HG03060 (cell line): Measurements from ENCODE around the gene CRTAC1.
"Not testable (repeated sequence)": the region's sequence is repeated elsewhere in the genome, so short reads cannot be mapped to it uniquely, and the experiment has no call there.

ENCODE experiments used
- ATAC-seq: cut with Tn5 transposase; IDR thresholded peaks from one replicate; pipeline ENCODE4 v1.9.1; 2021; ENCODE audit warnings: low read depth, moderate number of reproducible peaks; ENCODE audit not compliant: unreplicated experiment

The CRTAC1 gene

DNA sequence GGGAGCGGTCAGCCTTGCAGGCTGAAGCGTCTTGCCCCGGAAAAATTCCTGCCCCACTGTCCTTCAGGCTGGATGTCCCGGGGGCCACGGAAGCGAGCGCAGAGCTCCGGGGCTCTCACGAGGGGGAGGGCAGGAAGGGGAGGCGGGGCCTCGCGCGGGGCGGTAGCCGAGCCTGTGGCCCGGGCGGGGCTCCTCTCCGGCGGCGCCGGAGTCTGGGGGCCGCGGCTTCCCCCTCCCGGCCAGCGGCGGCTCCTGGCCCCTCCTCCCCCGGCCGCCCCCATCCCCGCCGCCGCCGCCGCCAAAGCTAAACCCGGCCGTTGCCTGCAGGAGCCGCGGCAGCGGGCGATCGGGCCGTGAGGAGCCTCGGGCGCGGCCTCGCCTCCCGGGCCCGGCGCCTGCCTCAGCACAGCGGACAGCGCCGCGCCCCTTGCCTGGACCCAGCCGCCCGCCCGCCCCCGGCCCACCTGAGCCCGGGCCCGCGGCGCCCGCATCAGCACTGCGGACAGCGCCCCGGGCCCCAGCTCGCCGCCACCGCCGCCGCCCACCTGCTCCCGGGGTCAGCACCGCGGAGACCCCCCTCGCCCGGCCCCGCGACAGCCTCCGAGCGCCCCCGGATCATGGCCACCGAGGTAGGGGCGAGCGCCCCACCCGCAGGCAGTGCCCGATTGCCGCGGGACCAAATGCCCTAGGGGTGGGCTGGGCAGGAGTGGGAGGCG, 180.6 kb downstream of the CRTAC1 start, which contains the start of gene GOLGA7B:
Gene GOLGA7B, plus strand, starts transcription at position 157 of the 716 bp plus-strand sequence. Its CDS starts 461 bp downstream, at position 618.
- ATAC-seq: no peak

DNA sequence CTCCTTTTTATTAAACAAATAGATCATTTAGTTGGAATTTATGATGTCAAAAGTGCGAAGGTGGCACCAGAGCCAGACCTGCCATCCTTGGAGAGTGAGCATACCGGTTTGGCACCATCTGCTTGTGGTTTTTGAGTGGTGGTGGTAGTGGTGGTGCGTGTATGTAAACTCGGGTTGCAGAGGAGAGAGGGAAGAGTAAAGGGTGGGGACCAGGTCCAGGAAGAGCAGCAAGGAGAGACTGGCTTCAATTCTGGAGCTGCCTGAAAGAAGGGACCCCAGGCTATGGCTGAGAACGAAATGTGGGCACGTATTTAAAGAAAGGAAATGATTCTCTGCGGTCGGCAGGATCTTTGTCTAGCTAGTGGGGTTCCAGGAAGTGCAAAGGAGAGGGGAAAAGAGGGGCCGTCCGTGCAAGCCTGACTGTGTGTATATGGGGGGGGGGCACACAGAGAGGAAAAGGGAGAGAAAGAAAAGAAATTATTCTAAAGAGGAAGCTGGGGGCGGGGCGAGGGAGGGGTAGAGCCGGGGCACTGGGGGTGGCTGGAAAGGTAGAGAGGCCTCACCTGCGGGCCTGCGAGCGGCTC, 181.2 kb downstream of the CRTAC1 start:
- ATAC-seq: no peak

DNA sequence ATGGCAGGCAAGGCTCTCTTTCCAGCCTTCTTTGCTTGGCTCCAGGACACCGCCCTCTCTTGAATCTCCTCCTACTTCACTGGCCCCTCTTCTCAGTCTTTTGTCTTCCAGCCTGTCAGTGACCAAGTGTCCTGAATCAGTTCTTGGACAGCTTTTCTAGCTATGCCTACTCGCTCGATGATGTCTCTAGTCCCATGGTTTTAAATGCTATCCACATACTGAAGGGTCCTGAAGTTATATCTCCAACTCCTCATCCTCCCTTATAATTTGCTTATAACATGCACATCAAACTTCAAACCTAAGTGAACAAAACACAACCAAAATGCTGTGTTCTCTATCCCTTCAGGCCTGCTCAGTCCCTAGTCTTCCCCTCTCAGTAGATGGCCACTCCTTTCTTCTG, 185.7 kb downstream of the CRTAC1 start:
- no peak for ATAC-seq

DNA sequence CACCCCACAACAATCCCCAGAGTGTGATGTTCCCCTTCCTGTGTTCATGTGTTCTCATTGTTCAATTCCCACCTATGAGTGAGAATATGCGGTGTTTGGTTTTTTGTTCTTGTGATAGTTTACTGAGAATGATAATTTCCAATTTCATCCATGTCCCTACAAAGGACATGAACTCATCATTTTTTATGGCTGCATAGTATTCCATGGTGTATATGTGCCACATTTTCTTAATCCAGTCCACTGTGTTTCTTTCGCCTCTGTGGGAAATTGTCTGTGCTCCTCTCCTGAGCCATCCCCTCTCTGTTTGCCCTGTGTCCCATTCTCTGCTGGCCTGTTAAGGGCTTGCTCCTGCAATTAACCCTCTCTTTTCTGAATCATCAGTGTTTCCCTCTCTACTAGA, 186.4 kb downstream of the CRTAC1 start:
- ATAC-seq: not testable (repeated sequence)

DNA sequence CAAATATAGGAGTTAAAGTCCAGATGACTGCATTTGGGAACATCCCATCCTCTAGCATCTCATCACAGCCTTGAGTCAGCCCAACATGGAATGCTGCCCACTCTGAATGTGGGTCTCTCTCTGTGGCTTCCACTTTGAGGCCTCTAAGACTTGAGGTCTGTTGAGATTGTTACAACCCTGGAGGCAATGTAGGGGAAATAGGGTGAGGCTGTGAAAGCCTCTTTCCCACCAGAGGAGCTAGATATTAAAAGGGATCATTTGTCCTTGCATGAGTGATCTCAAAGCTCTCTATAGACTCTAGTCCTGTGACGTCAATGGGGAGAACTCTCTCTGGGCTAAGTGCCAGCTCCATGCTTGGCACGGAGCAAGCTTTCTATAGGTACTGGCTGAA, 187.1 kb downstream of the CRTAC1 start:
- no peak for ATAC-seq

DNA sequence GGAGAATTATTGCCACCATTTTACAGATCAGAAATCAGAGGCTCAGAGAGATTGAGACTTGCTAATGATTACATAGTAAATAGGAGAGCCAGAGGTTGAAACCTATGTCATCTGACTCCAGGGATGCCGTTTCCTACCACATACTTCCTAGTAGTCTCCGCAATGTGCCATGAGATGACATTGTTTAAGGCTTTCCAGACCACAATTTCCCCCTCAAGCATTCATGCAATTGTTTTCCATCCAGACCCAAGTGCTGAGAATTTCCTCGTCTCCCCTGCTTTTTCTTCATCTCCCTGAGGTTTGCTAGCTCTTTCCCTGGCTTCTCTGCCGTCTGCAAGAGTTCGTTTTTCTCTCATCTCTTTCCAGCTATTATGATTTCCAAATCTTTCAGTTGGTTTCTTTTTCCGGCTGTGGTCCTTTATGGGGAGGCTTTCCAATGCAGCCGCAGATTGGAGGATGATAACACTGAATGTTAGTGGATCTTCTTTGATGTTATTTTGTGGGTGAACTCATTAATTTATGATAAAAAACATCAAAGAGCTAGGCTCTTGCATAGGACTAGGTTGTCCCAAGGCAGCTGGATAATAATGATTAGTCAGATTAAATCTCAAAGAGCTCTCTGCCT, 187.7 kb downstream of the CRTAC1 start:
- no peak for ATAC-seq

DNA sequence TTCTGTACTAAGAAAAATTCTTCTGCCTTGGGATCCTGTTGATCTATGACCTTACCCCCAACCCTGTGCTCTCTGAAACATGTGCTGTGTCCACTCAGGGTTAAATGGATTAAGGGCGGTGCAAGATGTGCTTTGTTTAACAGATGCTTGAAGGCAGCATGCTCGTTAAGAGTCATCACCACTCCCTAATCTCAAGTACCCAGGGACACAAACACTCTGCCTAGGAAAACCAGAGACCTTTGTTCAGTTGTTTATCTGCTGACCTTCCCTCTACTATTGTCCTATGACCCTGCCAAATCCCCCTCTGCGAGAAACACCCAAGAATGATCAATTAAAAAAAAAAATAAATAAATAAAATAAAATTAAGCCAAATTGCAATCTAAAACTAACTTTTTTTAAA, 188.3 kb downstream of the CRTAC1 start:
- ATAC-seq: not testable (repeated sequence)

DNA sequence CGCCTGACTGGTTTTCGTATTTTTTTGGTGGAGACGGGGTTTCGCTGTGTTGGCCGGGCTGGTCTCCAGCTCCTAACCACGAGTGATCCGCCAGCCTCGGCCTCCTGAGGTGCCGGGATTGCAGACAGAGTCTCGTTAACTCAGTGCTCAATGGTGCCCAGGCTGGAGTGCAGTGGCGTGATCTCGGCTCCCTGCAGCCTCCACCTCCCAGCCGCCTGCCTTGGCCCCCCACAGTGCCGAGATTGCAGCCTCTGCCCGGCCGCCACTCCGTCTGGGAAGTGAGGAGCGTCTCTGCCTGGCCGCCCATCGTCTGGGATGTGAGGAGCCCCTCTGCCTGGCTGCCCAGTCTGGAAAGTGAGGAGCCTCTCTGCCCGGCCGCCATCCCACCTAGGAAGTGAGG, 189.3 kb downstream of the CRTAC1 start:
- not testable (repeated sequence) for ATAC-seq

DNA sequence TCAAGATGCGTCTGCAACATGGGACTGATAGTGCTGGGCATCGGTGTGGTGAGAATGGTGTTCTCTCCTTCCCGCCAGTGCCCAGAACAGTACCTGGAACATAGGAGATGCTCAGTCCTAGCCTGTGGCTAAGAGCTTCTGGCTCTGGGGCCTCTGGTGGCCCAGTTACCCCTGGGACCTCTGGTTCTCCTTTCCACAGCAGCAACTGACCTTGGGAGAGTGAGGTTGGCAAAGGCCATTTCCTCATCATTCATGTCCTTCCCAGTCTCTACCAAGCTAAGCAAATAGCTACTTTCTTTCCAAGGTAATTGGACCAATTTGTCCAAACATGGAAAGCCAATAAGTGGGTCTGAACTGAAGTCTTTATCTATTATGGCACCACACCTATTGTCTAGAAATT, 192.3 kb downstream of the CRTAC1 start:
- ATAC-seq: no peak

DNA sequence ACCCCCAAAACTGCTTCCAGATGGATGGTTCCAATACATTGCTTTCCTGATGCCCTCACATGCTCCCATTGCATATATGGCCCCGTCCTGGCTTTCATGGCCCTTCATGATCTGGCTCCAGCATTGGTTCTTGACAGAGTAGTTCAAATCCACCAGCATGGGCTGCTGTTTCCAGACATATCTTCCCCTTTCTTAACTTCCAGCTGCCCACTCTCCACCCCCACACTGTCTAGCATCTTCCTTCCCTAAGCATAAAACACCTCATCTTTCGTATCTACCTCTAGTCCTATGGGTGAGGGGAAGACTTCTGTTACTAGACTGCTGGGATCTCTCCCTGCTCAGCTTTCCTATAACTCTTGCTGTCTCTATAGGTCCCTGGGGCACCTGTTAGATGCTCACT, 194.0 kb downstream of the CRTAC1 start:
- ATAC-seq: no peak

DNA sequence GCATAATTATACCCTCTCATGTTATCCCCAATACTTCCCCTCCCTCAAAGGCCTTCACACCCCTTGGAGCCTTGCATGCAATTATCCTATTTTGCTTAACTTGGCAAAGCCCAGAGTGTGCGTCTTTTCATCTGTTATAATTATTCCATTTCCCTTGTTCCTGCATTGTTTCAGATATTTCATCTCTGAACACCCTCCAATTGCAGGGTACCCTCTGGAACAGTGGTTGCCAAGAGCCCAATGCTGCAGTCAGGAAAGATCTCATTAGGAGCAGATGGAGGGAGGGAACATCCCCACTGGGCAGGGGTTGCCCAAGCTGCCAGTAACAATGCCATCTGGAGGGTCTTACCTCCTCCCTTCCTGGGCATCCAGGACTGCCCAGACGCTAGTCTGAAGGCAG, 199.2 kb downstream of the CRTAC1 start:
- ATAC-seq: no peak

DNA sequence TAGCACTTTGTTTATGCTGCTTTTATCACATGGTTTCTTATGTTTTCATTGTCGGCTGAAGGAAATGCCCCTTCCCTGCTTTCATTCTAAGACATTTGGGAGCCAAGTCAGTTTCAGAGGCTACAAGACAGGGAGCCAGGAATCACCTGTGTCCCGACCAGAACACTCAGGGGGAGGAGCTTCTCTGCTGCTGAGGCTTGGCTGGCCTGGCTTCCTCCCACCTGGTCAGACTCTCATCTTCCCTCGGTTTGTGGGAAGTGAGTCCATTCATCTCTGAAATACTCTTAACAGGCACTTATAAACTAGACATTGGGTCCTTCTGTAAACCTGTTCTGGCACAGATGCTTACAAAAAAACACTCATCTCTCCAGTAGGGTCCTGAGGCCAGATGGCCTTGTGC, 200.4 kb downstream of the CRTAC1 start:
- no peak for ATAC-seq

DNA sequence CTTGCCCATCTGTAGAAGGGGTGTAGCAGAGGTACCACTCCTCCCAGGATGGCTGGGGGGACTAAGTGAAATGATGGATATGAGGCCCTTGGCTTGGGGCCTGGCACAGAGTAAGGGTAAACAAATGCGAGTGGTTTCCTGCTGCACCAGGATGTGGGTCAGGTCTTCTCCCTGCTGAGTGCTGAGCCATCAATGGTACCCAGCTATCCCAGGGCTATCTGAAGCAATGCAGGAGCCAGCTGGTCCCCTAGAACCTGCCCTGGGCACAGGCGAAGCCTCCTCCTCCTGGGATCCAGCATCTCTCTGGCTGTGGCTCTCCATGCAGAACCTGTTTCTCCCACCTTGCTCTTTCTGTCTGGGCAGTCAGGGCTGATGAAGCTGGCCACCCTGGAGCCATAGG, 201.7 kb downstream of the CRTAC1 start:
- ATAC-seq: no peak

DNA sequence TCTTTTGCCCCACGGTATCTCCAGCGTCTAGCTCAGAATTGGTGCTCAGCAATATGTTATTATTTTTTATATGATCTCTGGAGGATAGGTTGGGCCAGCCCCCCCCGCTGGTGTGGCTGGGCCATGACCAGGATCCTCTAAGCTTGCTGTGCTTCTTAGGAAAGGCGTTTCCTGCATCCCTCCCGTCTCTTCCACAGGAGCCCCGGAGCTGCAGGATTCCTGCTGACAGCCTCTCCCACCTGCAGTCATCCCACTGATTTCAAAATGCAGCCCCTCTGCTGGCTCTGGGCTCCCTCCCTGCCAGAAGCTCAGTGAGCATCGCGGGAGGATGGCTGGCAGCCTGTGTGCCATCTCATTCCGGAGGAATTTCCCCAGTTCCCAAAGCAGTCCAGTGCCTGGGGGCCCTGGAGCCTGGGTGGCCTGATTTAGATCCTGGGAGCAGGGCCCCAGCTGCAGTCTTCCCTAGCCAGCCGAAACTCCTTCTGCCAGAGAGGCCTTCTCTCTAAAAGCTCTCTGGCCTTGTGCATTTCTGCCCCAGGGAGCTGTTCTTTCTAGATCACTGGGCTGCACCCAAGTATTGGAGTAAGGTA, 202.6 kb downstream of the CRTAC1 start:
- no peak for ATAC-seq

DNA sequence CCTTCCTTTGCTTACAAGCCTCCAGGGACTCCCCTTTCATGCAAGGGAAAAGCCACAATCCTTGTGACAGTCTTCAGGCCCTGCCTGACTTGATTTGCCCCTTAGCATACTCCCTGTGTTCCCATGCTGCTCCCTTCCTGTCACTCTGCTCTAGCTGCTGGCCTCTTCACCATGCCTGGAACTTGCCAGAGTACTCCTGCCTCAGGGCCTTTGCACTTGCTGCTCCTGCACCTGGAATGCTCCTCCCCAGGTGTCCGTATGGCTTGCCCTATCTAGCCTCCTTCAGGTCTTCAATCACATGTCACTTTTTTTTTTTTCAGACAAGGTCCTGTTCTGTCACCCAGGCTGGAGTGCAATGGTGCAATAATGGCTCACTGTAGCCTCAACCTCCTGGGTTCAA, 203.5 kb downstream of the CRTAC1 start:
- ATAC-seq: no peak

DNA sequence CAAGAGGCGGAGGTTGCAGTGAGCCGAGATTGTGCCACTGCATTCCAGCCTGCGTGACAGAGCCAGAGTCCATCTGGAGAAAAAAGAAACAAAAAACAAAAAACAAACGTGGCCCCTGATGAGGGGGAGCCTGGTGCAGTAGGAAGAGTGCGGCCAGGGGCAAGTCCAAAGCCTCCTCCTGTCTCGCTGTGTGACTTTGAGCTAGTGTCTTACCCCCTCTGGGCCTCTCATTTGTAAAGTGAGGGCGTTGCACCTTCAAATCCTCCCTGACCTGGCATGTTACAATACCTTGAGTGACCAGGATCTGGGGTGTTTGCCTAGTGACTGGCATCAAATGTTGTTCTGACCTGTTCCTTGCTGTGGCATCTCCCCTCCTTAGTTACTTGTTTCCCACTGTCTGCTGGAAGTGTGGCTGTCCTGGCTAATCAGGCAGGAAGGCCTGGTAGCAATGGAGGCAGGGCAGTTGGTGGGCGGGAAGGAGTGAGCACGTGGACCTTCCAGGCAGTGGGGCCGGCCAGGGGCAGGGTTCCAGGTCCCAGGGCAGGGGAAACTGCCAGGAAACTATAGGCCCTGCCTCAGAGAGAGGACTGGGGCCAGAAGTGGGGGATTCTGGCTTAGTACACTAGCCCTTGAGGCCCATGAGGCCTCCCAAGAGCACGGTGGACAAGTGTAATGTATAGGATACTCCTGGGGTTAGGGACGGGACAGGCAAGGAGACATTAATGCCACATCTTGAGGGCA, 205.2 kb downstream of the CRTAC1 start:
- ATAC-seq: no peak

DNA sequence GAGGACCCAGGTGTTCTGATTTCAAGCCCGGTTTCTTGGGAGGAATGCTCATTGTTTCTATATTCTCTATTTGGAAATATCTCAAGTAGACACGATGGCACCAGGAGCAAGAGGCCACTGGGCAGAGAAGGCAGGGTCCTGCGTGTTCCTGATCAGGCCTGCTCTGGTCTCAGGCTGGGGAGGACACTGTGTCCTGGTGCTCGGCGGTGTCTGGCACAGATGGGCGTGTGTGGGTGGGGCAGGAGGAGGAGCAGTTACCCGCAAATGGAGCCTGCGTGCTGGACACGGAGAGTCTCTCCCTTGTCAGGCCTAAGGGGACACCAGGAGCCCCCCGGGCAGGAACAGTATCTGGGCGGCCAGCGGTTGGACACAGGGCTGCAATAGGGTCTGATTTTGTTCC, 206.7 kb downstream of the CRTAC1 start:
- ATAC-seq: no peak

DNA sequence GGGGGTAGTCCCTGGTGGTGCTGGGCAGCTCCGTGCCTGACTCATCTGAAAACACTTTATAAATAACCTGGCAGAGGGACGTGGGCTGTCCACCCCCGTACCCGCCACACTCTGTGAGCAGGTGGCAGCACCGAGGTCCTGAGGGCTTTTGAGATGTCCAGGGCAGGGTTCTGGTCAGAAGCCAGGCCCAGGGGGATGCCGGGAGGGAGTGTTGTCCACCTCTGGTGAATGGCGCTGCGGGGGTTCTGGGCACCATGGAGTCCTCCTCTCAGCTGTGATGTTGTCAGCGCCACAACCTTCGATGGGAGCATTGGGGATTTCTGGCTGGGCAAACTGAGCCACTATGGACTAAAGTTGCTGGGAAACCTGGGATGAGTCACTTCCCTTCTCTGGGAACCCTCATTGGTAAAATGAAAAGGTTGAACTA, 208.1 kb downstream of the CRTAC1 start:
- ATAC-seq: no peak

DNA sequence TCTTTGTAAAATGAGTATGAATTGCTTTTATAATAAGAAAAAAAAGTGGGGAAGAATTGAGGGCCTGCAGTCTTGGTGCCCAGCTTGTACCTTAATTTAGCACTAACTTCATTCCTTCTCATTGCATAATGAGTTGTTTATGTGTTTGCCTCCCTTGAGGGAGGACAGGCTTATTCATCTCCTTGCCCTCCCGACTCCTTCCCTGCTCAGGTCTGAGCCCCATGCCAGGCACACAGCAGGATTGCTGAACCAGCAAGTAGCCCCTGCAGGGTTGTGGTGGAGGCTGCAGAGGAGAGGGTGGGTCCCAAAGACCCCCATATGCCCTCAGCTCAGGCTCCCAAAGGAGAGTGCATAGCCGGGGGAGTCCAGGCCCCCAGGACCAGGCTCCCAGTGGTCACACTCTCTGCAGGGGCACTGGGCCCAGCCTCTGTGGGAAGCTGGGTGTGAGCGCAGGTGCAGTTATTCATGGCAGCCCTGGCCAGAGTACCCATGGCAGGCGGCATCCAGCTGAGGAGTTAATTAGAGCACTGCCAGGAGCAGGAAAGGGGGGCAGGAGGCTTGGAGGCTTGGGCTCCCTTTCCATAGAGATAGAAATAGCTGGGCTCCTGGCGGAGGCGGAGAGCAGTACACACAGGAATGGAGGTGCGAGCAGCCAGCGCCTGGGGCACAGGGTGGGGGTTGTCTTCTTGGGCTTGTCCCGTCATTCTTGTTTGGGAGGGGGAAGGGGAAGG, 208.9 kb downstream of the CRTAC1 start:
- no peak for ATAC-seq

DNA sequence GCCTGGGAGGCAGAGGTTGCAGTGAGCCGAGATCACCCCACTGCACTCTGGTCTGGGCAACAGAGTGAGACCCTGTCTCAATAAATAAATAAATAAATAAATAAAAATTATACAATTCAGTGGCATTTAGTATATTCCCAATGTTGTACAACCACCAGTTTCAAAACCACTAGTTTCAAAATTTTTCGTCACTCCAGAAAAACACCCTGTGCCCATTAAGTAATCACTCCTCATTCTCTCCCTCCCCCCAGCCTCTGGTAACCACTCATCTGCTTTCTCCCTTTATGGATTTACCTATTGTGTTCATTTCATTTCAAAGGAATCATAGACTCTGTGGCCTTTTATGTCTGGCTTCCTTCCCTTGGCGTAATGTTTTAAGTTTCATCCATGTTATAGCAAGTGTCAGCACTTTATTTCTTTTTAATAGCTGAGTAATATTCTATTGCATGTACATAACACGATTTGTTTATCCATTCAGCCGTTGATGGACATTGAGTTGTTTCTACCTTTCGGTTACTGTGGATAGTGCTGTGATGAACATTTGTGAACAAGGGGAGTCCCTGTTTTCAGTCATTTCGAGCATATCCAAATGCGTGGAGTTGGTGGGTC, 210.2 kb downstream of the CRTAC1 start:
- ATAC-seq: no peak
